GM21360 (cell line): Measurements from ENCODE around the gene ETHE1.
A peak's percentile ranks its signal among the peaks of the same experiment; 100 is the strongest.

Source experiments
- ATAC-seq: cut with Tn5 transposase; IDR thresholded peaks from one replicate; pipeline ENCODE4 v1.9.1; 2021; ENCODE audit warnings: mild to moderate bottlenecking, moderate library complexity; ENCODE audit not compliant: unreplicated experiment

Gene ETHE1, protein sequence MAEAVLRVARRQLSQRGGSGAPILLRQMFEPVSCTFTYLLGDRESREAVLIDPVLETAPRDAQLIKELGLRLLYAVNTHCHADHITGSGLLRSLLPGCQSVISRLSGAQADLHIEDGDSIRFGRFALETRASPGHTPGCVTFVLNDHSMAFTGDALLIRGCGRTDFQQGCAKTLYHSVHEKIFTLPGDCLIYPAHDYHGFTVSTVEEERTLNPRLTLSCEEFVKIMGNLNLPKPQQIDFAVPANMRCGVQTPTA

DNA sequence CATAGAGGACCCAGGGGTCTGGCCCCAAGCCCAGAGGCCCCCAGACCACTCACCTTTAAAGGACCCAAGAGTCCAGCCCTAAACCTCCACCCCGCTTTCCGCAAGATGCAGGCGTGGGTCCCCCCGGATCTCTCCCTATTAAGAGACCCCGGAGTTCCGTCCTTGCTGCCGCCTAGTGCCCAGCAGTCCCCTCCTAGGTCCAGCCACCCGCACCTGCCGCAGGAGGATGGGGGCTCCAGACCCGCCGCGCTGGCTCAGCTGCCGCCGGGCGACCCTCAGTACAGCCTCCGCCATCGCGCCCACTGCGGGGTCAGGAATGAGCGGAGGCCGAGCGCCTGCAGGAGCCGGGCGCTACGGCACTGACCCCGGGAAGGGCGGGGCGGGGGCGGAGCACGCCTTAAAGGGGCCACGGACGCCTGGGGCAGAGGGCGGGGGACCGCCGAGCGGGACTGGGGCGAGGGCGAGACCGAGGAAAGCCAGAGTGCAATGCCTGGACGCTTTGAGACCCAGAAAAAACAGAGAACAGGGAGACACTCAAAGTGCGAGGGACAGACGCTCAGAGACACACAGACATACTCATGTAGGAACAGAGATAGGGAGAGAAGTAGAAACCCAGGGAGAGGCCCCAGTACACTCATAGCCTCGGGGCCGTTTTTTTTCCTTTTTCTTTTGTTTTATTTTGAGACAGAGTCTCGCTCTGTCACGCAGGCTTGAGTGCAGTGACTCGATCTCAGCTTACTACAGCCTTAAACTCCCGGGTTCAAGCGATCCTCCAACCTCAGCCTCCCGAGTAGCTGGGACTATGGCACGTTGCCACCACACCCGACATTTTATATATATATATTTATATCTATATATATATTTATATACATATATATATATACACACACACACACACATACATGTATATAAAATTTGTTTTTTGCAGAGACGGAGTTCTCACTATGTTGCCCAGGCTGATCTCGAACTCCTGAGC, at the start of gene ETHE1:
Gene ETHE1 (minus strand): TSS at position 318 of the 976 bp plus-strand sequence. CDS start 24 bp downstream, at position 294.
- no peak for ATAC-seq

DNA sequence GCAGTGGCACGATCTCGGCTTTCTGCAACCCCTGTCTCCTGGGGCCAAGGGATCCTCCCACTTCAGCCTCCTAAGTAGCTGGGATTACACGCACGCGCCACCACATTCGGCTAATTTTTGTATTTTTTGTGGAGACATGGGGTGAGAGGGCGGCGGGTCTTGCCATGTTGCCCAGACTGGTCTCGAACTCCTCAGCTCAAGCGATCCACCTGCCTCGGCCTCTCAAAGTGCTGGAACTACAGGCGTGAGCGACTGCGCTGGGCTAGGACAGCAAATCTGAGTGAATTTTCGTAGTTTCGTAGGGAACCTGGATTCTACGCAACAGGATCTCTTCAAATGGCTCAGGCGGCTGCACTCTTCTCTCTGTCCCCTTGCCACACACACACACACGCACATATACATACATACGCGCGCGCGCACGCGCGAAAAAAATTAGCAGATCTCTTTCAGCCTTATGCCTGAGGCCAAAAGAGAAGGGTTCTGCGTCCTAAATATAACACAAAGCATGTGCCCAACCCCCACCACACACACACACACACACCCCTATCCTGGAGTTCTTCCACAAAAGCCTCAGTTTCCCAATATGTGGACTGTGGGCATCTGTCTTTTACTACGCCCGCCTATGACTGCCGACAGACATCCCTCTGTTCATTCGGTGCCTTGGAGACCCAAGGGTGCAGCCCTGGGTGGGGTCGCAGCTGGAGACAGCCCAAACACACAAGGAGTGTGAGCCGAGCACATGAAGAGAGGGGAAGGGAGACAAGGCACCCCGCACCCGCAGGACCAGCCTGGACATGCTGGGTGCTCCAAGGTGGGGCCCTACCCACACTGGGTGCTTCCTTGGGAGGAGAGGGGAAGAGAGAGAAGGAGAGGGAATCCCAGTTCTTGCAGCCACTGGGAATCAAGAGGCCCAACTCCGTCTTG, 49.2 kb upstream of the ETHE1 start:
- no peak for ATAC-seq

DNA sequence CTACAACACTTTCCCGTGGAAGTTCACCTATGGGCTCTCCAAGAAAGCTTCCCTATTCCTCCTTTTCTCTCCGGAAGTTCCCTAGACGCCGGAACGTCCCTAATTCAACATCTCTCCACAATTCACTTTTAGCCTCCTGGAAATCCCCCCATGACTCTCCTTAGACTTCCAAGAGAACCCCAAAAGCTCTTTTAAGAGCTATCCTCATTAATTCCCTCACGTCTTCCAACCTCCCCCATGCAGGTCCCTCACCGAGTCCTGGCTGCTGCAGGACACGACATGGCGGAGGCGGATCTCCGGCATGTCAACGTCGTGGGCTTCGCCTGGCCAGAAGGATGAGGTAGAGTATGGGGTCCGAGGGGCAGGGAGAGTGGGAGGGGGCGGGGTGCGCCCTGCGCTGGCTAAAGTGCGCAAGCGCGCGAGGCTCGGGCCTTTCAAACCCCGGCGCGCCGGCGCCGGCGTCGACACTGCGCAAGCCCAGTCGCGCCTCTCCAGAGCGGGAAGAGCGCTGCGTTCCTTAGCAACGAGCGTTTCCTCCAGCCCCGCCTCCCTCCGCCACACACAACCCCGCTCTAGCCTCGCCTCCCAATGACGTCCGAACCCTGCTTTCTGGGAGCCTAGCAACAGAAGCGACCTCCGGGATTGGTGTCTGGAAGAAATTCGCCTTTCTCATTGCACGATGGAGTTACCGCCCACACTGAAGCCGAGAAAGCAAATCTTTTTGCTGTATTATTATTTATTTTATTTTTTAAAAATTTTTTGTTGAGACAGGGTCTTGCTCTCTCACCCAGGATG, 48.4 kb upstream of the ETHE1 start, which contains the start of the genes PINLYP and XRCC1:
Gene PINLYP (plus strand): TSS at position 646 of the 795 bp plus-strand sequence. CDS start 1,391 bp downstream, outside the sequence.
Gene XRCC1 (minus strand): TSS at position 372 of the 795 bp plus-strand sequence. CDS start 69 bp downstream, at position 303.
- peak; percentile 96 for ATAC-seq

DNA sequence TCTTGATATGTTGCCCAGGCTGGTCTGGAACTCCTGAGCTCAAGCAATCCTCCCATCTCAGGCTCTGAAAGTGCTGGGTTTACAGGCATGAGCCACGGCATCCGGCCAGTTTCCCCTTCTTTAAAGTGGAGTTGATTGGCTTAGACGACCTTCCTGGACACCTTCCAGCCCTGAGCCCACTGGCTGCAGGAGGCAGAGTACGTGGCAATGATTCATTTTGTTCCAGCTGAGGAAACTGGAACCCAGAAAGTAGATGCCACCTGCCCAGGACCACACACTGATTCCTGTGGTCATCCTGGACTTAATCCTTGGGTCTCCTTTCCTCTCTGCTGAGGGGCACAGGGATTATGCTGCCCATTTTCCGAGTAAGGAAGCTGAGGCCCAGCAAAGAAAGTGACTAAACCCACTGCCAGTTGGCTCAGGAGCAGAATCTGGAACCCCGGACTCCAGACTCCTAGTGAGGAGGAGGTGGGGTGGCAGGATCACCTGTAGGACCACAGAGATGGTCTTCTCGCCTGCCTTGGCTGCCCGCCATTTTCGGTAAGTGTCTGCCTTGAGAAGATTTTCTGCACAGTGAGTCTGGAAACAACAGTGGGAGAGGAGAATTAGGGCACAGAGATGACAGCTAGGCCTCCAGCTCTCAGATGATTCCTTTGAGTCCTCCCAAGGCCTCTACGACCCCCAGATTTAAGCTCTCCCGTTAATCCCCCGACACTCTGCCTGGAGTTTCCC, 47.6 kb upstream of the ETHE1 start:
- ATAC-seq: no peak

DNA sequence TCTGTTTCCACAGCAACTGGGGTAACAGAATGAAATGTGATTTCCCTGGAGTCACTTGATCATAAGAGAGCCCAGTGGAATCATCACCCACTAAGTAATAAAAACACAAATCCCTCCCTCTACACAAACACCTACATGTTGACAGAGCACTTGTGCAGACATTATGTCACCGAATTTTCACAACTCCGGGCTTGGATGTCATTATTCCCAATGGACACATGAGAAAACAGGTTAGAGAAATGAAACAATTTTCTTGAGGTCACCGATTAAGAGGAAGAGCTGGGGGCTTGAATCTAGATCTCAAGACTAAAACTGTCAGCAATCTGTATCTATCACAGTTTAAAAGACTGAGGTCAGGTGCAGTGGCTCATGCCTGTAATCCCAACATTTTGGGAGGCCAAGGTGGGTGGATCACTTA, 45.2 kb upstream of the ETHE1 start:
- no peak for ATAC-seq

DNA sequence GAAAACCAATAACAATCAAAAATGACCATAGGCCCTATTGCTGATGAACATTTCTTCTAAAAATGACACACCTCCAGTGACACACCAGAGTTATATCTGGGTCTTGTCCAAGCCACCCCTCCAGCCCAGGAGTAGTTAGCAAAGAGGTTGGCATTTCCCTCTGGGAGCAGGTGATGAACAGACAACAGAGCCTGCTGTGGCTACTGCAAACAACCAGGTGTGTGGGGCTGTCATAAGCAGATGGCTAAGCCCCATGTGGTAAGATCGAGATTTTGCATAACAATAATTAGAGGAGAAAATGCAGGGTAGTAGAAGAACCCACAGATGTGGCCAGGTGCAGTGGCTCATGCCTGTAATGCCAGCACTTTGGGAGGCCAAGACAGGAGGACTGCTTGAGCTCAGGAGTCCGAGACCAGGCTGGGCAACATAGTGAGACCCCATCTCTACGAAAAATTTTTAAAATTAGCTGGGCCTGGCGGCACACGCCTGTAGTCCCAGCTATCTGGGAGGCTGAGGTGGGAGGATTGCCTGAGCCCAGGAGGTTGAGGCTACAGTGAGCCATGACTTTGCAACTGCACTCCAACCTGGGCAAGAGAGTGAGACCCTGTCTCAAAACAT, 43.3 kb upstream of the ETHE1 start:
- no peak for ATAC-seq

DNA sequence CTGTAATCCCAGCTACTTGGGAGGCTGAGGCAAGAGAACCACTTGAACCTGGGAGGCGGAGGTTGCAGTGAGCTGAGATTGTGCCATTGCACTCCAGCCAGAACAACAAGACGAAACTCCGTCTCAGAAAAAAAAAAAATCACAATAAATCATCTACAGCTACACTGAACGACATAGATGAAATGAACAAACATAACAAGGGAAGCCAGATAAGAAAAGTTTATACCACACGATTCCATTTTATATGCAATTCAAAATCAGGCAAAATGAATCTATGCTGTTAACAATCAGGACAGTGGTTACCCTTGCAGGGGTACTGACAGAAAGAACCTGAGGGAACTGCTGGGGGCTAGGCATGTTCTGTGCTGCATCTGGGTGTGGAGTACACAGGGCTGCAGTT, 42.7 kb upstream of the ETHE1 start:
- no peak for ATAC-seq

DNA sequence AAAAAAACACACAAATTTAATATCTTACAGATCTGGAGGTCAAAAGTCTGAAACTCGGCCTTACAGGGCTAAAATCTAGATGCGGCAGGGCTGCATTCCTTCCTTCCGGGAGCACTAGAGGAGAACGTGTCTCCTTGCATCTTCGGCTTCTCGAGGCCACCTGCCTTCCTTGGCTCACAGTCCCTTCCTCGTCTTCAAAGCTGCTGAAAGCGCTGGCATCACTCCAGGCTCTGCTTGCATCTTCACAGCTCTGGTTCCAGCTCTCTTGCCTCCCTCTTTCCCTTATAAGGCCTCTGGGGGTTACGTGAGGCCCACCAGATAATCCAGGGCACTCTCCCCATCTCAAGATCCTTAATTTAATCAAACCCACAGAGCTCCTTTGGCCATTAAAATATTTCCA, 37.8 kb upstream of the ETHE1 start:
- ATAC-seq: no peak

DNA sequence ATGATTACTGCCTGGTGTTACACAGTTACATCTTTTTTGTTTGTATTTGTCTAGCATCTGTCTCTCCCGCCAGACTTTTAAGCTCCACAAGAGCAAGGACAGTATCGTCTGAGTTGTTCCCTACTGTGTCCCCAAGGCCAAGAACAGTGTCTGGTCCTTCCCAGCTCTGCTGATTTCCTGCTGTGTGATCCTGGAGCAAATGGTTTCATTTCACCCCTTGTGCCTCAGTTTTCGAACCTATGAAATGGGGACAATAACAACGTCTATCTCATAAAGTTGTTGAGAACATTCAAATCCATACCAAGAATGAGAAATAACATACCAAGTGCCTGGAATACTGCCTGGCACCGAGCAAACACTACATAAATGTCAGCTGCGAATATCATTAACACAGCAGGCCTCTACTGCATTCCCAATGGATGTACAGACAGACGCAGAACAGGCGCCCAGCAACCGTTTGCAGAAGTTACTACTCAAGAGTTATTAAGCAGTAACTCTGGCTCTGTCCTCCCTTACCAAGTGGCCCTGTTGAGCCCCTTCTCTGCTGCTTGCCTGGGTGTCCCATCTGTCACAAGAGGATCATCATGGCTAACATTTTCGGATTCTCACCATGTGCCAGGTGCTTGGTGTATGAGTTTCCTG, 36.9 kb upstream of the ETHE1 start:
- no peak for ATAC-seq

DNA sequence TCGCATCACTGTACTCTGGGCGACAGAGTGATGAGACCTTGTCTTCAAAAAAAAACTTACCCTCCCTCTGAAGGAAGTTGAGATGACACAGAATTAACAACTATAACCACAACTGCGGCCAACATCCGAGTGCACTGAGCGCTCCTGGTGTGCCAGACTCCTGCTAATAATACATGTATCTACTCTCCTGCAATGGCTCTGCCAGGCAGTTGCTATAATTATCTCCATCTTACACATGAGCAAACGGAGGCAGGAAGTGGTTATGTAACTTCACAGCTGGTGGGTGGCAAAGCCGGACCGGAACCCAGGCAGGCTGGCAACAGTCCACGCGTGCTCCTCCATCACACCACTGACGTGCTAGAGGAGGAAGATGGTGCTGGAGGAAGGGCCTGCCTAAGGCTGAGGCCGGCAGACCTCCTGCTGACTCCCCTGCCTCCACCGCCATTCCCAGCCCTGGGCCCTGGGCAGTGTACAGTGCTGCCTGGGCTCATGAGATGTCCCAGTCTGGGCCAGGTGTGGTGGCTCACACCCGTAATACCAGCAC, 35.8 kb upstream of the ETHE1 start:
- peak; percentile 61 for ATAC-seq

DNA sequence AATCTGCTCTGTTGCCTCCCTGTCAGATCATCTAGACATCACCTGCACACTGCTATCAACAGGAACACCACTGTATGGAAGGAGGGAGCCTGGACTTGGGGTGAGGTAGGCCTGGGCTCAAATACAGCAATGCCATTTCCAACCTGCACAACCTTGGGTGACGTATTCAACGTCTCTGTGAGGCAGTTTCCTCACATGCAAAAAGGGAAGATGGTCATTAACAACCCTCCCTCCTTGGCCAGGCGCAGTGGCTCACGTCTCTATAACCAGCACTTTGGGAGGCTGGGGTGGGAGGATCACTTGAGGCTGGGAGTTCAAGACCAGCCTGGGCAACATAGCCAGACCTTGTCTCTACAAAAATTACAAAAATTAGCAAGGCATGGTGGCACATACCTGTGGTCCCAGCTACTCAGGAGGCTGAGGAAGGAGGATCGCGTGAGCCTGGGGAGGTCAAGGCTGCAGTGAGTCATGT, 35.3 kb upstream of the ETHE1 start:
- ATAC-seq: no peak

DNA sequence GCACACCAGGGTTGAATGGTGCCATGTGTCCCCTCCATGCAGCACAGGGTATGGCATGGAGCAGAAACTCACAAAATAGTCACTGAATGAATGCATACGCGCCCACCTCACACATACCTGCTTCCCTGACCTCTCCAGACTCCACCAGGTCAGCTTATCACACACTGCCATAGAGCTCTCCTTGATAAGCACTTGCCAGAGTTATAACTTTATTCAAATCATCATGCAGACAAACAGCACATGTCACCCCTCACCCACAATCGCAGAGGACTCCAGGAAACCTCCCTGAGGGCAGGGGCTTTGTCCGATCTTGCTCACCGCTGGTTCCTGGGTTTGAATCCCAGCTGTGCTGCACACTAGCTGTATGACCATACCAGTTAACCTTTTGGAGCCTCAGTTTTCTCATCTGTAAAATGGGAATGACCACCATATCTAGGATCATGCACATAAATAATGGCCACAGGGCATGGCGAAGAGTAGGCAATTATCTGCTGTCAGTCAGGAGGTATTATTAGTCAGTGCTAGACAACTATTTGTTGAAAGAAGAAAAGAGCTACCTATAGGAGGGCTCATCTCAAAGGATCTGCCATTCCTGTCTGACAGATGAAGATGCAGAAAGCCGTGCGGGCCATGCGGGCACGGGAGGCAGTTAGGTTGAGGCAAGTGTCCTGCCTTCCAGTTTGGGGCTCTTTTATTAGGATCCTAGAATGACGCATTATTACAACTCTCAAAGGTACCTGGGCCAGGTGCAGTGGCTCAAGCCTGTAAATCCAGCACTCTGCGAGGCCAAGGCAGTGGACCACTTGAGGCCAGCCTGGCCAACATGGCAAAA, 34.4 kb upstream of the ETHE1 start:
- ATAC-seq: no peak

DNA sequence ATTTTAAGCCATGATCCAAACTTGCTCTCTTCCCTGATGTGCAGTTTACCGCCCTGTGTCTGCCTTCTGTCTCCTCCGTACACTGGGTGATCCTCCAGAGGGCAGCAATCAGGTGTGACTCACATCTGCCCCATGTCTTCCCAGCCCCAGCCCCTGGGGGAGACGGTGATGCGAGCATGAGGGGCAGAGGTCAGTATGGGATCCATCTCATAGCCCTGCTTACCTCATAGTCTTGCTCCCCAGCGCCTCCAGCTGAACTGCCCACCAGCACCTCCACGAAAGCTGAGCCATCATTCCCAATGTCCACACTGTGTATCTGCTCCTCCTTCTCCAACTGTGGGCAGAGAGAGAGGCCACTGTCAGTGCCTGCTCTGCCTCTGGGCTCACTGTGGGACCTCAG, 33.7 kb upstream of the ETHE1 start:
- ATAC-seq: no peak

DNA sequence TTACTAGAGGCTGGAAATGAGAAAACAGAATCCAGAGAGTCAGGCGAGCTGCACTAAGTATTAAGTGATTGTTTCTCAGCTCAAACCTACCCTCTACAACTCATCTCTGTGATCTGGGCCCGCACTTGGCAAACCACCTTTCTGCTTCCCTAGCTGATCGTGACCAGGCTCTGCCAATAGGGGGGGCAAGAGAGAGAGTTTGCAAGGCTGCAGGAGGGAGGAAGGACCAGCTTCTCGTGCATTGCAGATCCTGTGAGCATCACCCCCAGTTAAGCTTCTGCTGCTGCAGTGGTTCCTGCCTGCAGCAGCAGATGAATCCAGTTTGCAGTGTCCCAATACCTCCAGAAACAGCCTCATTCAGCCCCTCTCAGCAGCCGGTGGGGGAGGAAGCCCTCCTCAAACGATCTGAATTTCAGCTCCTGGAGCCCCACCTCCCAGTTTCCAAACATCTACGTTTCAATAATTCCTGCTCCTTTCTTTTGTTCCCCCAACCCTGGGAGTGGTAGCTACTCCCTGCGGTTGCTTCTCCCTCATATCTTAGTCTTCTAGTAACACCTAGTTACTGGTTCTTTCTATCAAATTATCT, 28.3 kb upstream of the ETHE1 start:
- ATAC-seq: no peak

DNA sequence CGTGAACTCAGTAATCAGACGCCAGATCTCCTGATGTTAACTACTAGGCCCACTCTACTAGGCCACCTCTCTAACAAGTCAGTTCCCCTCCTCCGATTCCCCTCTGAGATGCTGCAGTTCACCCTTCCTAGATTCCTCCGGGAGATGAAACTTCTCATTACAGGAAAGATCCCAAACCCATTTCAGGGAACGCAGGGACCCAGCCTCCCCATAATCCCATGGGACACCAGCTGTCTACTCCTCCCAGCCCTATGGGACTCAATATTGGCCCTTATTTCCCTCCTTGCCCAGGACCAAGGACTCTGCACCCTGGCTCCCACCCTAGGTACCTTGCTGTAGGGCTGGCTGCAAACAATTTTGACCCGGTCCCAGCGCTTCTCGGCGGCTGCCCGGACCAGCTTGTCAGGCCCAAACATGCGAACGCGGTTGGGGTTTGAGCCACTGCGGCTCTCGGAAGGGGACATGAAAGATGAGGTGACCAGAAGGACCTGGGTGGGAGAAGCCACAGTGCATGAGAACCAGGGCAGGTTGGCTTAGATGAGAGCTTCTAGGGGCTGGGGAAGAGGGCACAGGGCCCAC, 27.4 kb upstream of the ETHE1 start:
- no peak for ATAC-seq

DNA sequence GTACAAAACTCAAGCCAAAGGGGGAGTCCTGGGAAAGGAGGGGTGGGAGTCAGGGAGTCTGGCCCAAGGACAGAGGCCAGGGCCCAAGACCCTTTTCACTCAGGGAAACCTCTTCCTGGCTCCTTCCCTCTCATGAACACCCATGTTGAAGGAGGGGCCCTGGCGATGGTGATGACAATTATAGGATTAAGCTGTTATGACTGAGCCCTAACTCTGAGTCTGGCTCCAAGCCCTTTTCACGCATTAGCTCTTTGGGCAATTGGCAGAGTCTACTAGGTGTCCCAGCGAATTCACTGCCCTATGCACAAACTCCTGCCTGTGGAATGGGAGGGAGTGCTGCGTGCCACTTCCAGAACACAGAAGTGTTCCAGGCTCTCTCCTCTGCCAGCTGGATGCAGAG, 26.7 kb upstream of the ETHE1 start:
- no peak for ATAC-seq
